OCI-LY7 (cell line): ENCODE results near the gene RIN2.

Experiments
- EZH2phosphoT487 ChIP-seq: fragments of 200-600 bp; sonication (generic); IDR thresholded peaks from 2 replicates; pipeline ENCODE4 v1.6.1; 2018; ENCODE audit warnings: low read depth, borderline replicate concordance, mild to moderate bottlenecking, mixed run types, antibody characterized with exemption, low read length, moderate library complexity, mixed read lengths
- TF ChIP-seq, protein P1 (sequence below): fragments of 200-600 bp; sonication (generic); conservative IDR thresholded peaks from 2 replicates; pipeline ENCODE4 v1.5.1; 2014; ENCODE audit warnings: mild to moderate bottlenecking, antibody characterized with exemption, low read length, moderate library complexity, mixed read lengths

DNA sequence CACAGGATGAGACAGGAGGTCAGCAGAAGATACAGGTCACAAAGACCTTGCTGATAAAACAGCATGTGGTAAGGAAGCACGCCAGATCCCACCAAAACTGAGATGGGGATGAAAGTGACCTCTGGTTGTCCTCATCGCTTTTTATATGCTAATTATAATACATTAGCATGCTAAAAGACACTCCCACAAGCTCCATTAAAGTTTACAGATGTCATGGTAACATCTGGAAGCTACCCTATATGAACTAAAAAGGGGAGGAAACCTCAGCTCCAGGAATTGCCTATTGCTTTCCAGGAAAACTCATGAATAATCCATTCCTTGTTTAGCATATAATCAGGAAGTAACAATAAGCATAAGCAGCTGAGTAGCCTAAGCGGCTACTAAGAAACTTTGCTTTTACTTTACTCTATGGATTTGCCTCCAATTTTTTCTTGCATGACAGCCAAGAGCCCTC is 8.4 kb upstream of the RIN2 start:
- TF ChIP-seq, protein P1, sequence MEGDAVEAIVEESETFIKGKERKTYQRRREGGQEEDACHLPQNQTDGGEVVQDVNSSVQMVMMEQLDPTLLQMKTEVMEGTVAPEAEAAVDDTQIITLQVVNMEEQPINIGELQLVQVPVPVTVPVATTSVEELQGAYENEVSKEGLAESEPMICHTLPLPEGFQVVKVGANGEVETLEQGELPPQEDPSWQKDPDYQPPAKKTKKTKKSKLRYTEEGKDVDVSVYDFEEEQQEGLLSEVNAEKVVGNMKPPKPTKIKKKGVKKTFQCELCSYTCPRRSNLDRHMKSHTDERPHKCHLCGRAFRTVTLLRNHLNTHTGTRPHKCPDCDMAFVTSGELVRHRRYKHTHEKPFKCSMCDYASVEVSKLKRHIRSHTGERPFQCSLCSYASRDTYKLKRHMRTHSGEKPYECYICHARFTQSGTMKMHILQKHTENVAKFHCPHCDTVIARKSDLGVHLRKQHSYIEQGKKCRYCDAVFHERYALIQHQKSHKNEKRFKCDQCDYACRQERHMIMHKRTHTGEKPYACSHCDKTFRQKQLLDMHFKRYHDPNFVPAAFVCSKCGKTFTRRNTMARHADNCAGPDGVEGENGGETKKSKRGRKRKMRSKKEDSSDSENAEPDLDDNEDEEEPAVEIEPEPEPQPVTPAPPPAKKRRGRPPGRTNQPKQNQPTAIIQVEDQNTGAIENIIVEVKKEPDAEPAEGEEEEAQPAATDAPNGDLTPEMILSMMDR, result no peak
- TF ChIP-seq EZH2phosphoT487, result no peak
